Muscle layer of duodenum (tissue), 2 donors: ENCODE data around the gene TREM1.

Source experiments
- H3K27ac ChIP-seq: one replicate; pipeline ENCODE4 v1.7.0; 2013; ENCODE audit warnings: mild to moderate bottlenecking, low read length
- H3K27me3 ChIP-seq: one replicate; pipeline ENCODE4 v1.7.0; 2013; ENCODE audit warnings: low read depth, mild to moderate bottlenecking, control low read depth, low read length
- H3K36me3 ChIP-seq, 2 donors: one replicate each; pipeline ENCODE4 v1.7.0; 2013; ENCODE audit warnings: low read length in 2 of 2, control low read depth in 1 of 2, mild to moderate bottlenecking in 1 of 2; ENCODE audit not compliant: insufficient read depth in 2 of 2, control insufficient read depth in 1 of 2
- H3K4me1 ChIP-seq, 2 donors: one replicate each; pipeline ENCODE4 v1.7.0; 2013; ENCODE audit warnings: low read length in 2 of 2, mild to moderate bottlenecking in 2 of 2, control low read depth in 1 of 2, moderate library complexity in 1 of 2; ENCODE audit not compliant: insufficient read depth in 2 of 2, control insufficient read depth in 1 of 2
- H3K4me3 ChIP-seq, 2 donors: one replicate each; pipeline ENCODE4 v1.7.0; 2013; ENCODE audit warnings: low read length in 2 of 2, low read depth in 1 of 2, mild to moderate bottlenecking in 1 of 2
- H3K9me3 ChIP-seq, 2 donors: one replicate each; pipeline ENCODE4 v1.7.0; 2013; ENCODE audit warnings: low read length in 2 of 2, control low read depth in 1 of 2, mild to moderate bottlenecking in 1 of 2; ENCODE audit not compliant: control insufficient read depth in 1 of 2
- donor health status: healthy.

The TREM1 gene

GRCh38 chr6:41286544-41287346 is at the start of gene TREM1:
Gene TREM1, minus strand, starts transcription at chr6:41286682. Its CDS starts 27 bp downstream, at chr6:41286655.
- H3K36me3 ChIP-seq: no peaks in the 10 kb centered on the region
- no peaks in the 10 kb centered on the region for H3K27me3 ChIP-seq
- H3K4me1 ChIP-seq: no peaks in the 10 kb centered on the region
- no peak within 1 kb of the TSS for H3K4me3 ChIP-seq
- no peaks in the 10 kb centered on the region for H3K9me3 ChIP-seq
- H3K27ac ChIP-seq: no peak within 1 kb of the TSS

DNA sequence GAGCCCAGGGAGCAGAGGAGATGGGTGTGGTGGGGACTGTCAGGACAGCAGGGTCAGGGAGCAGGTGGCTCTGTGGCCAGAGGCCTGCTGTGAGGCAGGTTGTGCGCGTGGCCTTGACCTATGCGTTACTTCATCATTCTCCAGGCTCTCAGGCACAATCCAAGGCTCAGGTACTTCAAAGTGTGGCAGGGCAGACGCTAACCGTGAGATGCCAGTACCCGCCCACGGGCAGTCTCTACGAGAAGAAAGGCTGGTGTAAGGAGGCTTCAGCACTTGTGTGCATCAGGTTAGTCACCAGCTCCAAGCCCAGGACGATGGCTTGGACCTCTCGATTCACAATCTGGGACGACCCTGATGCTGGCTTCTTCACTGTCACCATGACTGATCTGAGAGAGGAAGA is 49.5 kb upstream of the TREM1 start:
- Histone ChIP-seq H3K4me3 (no peak overlapping the region), H3K9me3 (no peaks in the 10 kb centered on the region), H3K36me3 (no peaks in the 10 kb centered on the region), H3K27ac (no peak overlapping the region), H3K27me3 (no peaks in the 10 kb centered on the region), H3K4me1 (no peaks in the 10 kb centered on the region)

DNA sequence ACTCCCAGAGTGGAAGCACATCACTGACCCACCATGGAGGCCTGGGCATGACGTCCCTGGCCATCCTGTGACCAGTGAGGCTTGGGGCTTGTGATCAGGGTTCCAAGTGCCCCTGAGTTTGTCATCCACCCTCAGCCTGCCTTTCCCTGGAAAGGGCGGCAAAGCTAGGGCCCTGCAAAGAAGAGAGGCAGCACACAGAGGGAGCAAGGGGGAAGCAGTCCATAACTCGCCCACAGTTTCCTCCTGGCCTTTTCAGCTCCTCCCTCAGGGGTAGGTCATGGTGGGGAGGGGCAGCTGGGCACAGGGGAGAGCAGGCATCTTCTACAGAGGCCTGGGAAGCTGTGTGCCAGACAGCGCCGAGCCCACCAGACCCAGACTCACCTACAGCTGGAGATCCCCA is 48.8 kb upstream of the TREM1 start, which contains the start of gene NCR2:
NCR2 (plus strand) TSS at position 313 of the 400 bp plus-strand sequence. CDS start 269 bp downstream, outside the sequence.
- no peaks in the 10 kb centered on the region for H3K27me3 ChIP-seq
- no peaks in the 10 kb centered on the region for H3K9me3 ChIP-seq
- H3K36me3 ChIP-seq: no peaks in the 10 kb centered on the region
- no peaks in the 10 kb centered on the region for H3K4me1 ChIP-seq
- H3K27ac ChIP-seq: no peak within 1 kb of the TSS
- no peak within 1 kb of the TSS for H3K4me3 ChIP-seq

- Histone ChIP-seq H3K9me3 (no peaks in the 10 kb centered on the region), H3K27ac (no peak overlapping the region), H3K4me1 (no peaks in the 10 kb centered on the region), H3K27me3 (no peaks in the 10 kb centered on the region), H3K4me3 (no peak overlapping the region), H3K36me3 (no peaks in the 10 kb centered on the region)
Observed at GRCh38 chr6:41334482-41335040, 48.1 kb upstream of the TREM1 start.

DNA sequence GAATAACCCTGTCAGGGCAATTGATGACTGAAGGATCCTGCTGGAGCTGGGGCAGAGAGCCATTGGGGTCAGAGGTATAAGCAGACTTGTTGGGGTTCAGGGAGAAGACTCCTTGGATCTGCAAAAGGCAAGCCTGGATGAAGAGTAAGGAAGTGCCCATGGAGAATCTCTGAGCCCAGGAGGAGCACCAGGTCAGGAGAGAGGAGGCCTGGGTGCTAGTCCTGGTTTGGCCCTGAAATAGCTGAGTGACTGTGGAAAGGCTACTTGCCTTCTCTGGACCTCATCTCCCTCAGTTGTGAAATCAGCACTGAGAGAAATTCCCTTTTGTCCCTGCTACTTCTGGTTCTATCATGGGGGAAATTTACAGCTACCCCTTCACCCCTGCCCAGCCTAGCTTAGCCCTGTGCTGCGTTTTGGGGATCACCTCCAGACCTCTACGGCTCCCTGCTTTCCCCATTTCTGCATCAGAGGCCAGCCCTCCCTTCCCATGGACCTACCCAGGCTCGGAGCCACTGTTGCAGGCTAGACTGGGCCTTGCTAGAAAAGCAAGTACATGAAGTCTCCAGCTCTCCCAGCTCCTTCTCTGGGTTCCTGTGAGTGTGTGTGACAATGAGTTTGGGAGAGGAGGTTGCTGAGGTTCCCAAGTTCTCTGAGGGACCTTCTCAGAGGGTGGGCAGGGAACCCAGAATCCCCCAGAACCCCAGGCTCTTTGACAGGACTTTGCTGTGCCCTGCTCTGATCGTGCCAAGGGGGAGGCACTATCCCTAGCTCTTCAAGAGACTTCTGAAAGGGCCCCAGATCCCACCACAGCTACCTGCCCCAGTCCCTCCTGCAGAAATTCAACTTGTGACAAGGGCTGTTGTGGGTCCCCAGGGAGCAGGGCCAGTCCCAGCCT is 46.6 kb upstream of the TREM1 start:
- no peak overlapping the region for H3K27ac ChIP-seq
- no peak overlapping the region for H3K4me3 ChIP-seq
- no peaks in the 10 kb centered on the region for H3K27me3 ChIP-seq
- no peaks in the 10 kb centered on the region for H3K4me1 ChIP-seq
- no peaks in the 10 kb centered on the region for H3K9me3 ChIP-seq
- H3K36me3 ChIP-seq: no peaks in the 10 kb centered on the region

GRCh38 chr6:41332241-41332640 is 45.8 kb upstream of the TREM1 start:
- Histone ChIP-seq H3K4me1 (no peaks in the 10 kb centered on the region), H3K9me3 (no peaks in the 10 kb centered on the region), H3K36me3 (no peaks in the 10 kb centered on the region), H3K4me3 (no peak overlapping the region), H3K27me3 (no peaks in the 10 kb centered on the region), H3K27ac (no peak overlapping the region)

- H3K27ac ChIP-seq: no peak overlapping the region
Observed at GRCh38 chr6:41331401-41332150, 45.1 kb upstream of the TREM1 start.

GRCh38 chr6:41327177-41327576 is 40.7 kb upstream of the TREM1 start:
- Histone ChIP-seq H3K27ac (no peak overlapping the region), H3K27me3 (no peaks in the 10 kb centered on the region)

More at GRCh38 chr6:41331401-41332150, 45.1 kb upstream of the TREM1 start:
- Histone ChIP-seq H3K4me3 (no peak overlapping the region), H3K9me3 (no peaks in the 10 kb centered on the region), H3K27me3 (no peaks in the 10 kb centered on the region), H3K36me3 (no peaks in the 10 kb centered on the region), H3K4me1 (no peaks in the 10 kb centered on the region)

GRCh38 chr6:41326092-41326491 is 39.6 kb upstream of the TREM1 start:
- Histone ChIP-seq H3K36me3 (no peaks in the 10 kb centered on the region), H3K4me3 (no peak overlapping the region), H3K4me1 (no peaks in the 10 kb centered on the region), H3K9me3 (no peaks in the 10 kb centered on the region), H3K27ac (no peak overlapping the region), H3K27me3 (no peaks in the 10 kb centered on the region)

More at GRCh38 chr6:41327177-41327576, 40.7 kb upstream of the TREM1 start:
- Histone ChIP-seq H3K36me3 (no peaks in the 10 kb centered on the region), H3K4me3 (no peak overlapping the region), H3K9me3 (no peaks in the 10 kb centered on the region), H3K4me1 (no peaks in the 10 kb centered on the region)

DNA sequence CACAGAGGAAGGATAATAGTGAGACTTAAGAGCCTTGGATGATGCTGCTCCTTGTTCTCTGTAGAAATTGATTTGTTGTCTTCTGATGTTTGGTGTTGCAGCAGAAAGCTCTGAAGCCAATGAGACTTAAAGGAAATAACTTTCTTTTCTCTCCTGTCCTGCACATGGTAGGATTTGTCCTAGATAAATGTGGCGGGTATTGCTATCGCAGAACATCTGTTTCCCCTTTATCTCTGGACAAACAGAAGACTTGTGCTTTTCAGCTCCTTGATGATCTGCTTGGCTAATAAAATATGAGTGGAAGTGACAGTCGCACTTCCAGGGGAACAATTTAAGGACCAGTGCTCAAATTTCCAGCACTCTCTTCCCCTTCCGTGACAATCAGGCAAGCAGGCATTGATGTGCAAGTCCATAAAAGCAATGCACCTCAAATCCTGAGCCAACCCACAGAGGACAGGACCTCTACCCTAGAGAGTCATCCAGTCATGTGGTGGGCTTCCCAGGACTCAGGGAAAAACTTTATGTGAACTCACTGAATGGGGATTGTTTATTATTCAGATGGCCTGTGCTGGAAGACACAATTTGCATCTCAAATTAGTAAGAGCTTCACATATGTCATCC is 39.1 kb upstream of the TREM1 start:
- no peaks in the 10 kb centered on the region for H3K4me1 ChIP-seq
- H3K9me3 ChIP-seq: no peaks in the 10 kb centered on the region
- no peak overlapping the region for H3K4me3 ChIP-seq
- no peak overlapping the region for H3K27ac ChIP-seq
- no peaks in the 10 kb centered on the region for H3K27me3 ChIP-seq
- H3K36me3 ChIP-seq: no peaks in the 10 kb centered on the region
